Measurements from ENCODE around the gene SPRR4. TPM values are rescaled to one million over a fixed set of nuclear protein-coding genes. Genes with fewer than 3 reads are reported as not detected.

Gene SPRR4
- total and polyA plus RNA-seq, 10 donors: not detected

- TF ChIP-seq, protein P1, sequence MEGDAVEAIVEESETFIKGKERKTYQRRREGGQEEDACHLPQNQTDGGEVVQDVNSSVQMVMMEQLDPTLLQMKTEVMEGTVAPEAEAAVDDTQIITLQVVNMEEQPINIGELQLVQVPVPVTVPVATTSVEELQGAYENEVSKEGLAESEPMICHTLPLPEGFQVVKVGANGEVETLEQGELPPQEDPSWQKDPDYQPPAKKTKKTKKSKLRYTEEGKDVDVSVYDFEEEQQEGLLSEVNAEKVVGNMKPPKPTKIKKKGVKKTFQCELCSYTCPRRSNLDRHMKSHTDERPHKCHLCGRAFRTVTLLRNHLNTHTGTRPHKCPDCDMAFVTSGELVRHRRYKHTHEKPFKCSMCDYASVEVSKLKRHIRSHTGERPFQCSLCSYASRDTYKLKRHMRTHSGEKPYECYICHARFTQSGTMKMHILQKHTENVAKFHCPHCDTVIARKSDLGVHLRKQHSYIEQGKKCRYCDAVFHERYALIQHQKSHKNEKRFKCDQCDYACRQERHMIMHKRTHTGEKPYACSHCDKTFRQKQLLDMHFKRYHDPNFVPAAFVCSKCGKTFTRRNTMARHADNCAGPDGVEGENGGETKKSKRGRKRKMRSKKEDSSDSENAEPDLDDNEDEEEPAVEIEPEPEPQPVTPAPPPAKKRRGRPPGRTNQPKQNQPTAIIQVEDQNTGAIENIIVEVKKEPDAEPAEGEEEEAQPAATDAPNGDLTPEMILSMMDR (IDR thresholded peaks at IDR 0.05 in 8 of 11, conservative IDR thresholded peaks at IDR 0.05 in 3 of 11): no peak
- no peak for TF ChIP-seq POLR2A (IDR thresholded peaks at IDR 0.05)
- TF ChIP-seq POLR2AphosphoS5 (IDR thresholded peaks at IDR 0.05): no peak
- Histone ChIP-seq H3K36me3 (no peaks in the 10 kb centered on the region), H3K4me3 (no peak overlapping the region), H3K4me1 (no peaks in the 10 kb centered on the region), H3K27me3 (replicated peaks in 1 of 7) (peaks cover 0 to 14% (median 0%) of the 10 kb centered on the region in 7 donors), H3K9me3 (no peaks in the 10 kb centered on the region), H3K27ac (no peak overlapping the region)
- 67 to 79% (median 70%) methylated on average over 4 of the region's 4 CpGs for WGBS, 5 donors
- intact Hi-C loops (cut with DNase I; ENCODE audit: low total_unique reads): no loop called here
- DNase-seq: no peak
These were observed 38.2 kb upstream of the SPRR4 start for GRCh38 chr1:152932170-152932811.

GRCh38 chr1:152933196-152933595 lies 37.3 kb upstream of the SPRR4 start:
- Histone ChIP-seq H3K27me3 (replicated peaks in 1 of 7) (peaks cover 0 to 14% (median 0%) of the 10 kb centered on the region in 7 donors), H3K9me3 (no peaks in the 10 kb centered on the region), H3K4me3 (no peak overlapping the region), H3K36me3 (no peaks in the 10 kb centered on the region), H3K4me1 (no peaks in the 10 kb centered on the region), H3K27ac (no peak overlapping the region)
- intact Hi-C loops (cut with DNase I; ENCODE audit: low total_unique reads): no loop called here
- WGBS, 5 donors: 73 to 83% (median 76%) methylated on average over 2 of the region's 2 CpGs
- TF ChIP-seq POLR2AphosphoS5 (IDR thresholded peaks at IDR 0.05) (no peak), POLR2A (IDR thresholded peaks at IDR 0.05) (no peak)
- TF ChIP-seq, protein P1 (IDR thresholded peaks at IDR 0.05 in 8 of 11, conservative IDR thresholded peaks at IDR 0.05 in 3 of 11): no peak
- no peak for DNase-seq

DNA sequence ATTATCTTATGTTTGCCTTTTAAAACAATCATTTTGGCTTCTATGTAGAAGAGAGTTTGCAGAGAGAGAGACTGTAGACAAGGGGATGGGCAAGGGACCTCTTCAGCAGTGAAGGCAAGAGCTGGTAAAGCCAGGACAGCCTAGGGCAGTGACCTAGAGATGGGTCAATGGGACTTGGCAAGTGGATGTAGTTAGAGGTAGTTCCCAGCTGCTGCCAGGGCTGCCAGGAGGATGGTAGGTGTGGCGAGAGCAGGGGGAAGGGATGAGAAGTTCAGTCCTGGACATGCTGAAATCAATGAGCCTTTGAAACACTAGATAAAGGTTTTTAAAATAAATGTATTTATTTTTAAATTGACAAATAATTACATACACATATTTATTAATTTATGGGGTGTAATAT lies 29.8 kb upstream of the SPRR4 start:
- Histone ChIP-seq H3K27ac (no peak overlapping the region), H3K9me3 (no peaks in the 10 kb centered on the region), H3K4me1 (no peaks in the 10 kb centered on the region), H3K4me3 (no peak overlapping the region), H3K27me3 (replicated peaks in 1 of 7) (peaks cover 0 to 3% (median 0%) of the 10 kb centered on the region in 7 donors), H3K36me3 (no peaks in the 10 kb centered on the region)
- TF ChIP-seq, protein P1 (IDR thresholded peaks at IDR 0.05 in 8 of 11, conservative IDR thresholded peaks at IDR 0.05 in 3 of 11): no peak
- TF ChIP-seq POLR2AphosphoS5 (IDR thresholded peaks at IDR 0.05): no peak
- TF ChIP-seq POLR2A (IDR thresholded peaks at IDR 0.05): no peak
- DNase-seq: no peak
- WGBS, 5 donors: 76 to 92% (median 87%) methylated on average over 1 of the region's 1 CpG
- intact Hi-C loops (cut with DNase I; ENCODE audit: low total_unique reads): no loop called here

- TF ChIP-seq POLR2AphosphoS5 (IDR thresholded peaks at IDR 0.05) (no peak), POLR2A (IDR thresholded peaks at IDR 0.05) (no peak)
- TF ChIP-seq, protein P1 (IDR thresholded peaks at IDR 0.05 in 8 of 11, conservative IDR thresholded peaks at IDR 0.05 in 3 of 11): no peak
These were observed 29.3 kb upstream of the SPRR4 start for GRCh38 chr1:152941037-152941711.

More at GRCh38 chr1:152941037-152941711, 29.3 kb upstream of the SPRR4 start:
- intact Hi-C loops (cut with DNase I; ENCODE audit: low total_unique reads): no loop called here
- no peak overlapping the region for H3K4me3 ChIP-seq
- no peak for DNase-seq
- H3K36me3 ChIP-seq: no peaks in the 10 kb centered on the region
- peaks cover 0 to 1% (median 0%) of the 10 kb centered on the region in 7 donors for H3K27me3 ChIP-seq (replicated peaks in 1 of 7)
- WGBS, 5 donors: 64 to 74% (median 72%) methylated on average over 8 of the region's 8 CpGs
- no peaks in the 10 kb centered on the region for H3K4me1 ChIP-seq
- H3K9me3 ChIP-seq: no peaks in the 10 kb centered on the region
- H3K27ac ChIP-seq: no peak overlapping the region
